NCI-H2196 treated with DMSO at 0.1 percent for 48 hours (cell line): Measurements from ENCODE around the gene SLC15A4.

Experiments
- DNase-seq: peaks from one replicate; lab custom pipeline; 2025; ENCODE audit not compliant: unreplicated experiment; lab: John Stamatoyannopoulos, UW

The SLC15A4 gene

GRCh38 chr12:128763395-128763794, 60.4 kb downstream of the SLC15A4 start:
- DNase-seq, result no peak

GRCh38 chr12:128761379-128761790, 62.4 kb downstream of the SLC15A4 start:
- no peak for DNase-seq

GRCh38 chr12:128755566-128755965, 68.2 kb downstream of the SLC15A4 start:
- DNase-seq, result no peak

- DNase-seq, result no peak
Measured at GRCh38 chr12:128754275-128754674, 69.5 kb downstream of the SLC15A4 start.

GRCh38 chr12:128753438-128753837, 70.3 kb downstream of the SLC15A4 start:
- DNase-seq, result no peak

- DNase-seq, result no peak
Measured at GRCh38 chr12:128752386-128752785, 71.4 kb downstream of the SLC15A4 start.

GRCh38 chr12:128747441-128747840, 76.3 kb downstream of the SLC15A4 start:
- no peak for DNase-seq

GRCh38 chr12:128745772-128746689, 77.7 kb downstream of the SLC15A4 start:
- DNase-seq, result no peak

- no peak for DNase-seq
Measured at GRCh38 chr12:128743916-128744315, 79.8 kb downstream of the SLC15A4 start.
